ENCODE data around the gene TBC1D24. TPM values are rescaled to one million over a fixed set of nuclear protein-coding genes. Genes with fewer than 3 reads are reported as not detected.

Gene TBC1D24
- polyA plus RNA-seq, 1 experiment: 9.2 TPM

DNA sequence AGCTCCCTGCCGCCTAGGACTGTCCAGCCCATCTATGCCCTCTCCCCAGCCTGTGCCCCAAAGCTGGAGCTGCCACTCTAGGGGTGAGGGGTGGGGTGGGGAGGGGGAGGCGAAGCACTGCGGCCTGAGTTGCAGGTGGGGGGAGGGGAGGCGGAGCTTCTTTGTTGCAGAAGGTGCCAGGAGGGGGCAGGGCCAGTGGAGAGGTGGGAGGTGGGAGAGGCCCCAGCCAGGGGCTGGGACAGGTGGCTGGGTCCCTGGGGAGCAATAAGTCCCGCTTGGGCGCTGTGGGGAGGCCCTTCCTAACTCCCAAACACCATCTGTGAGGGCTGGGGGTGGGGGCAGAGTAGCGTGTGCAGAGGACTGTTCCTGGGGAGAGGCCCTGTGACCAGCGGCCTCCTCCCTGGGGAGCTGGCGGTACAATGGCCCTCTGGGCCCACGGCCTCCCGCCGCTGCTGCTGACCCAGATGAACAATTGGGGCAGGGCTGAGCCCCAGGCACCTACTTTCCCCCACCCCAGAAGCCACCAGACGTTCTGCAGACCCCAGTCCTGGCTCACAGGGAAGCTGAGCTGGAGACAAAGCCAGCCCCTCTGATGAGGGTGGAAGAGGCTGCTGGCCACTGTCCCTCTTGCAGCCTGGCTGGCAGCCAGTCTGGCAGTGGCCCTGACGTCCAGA is 6.1 kb upstream of the TBC1D24 start:
- POLR2A ChIA-PET: interaction anchor here (0.6 kb wide), 1 partner anchor 233 kb away, joined by 4 read pairs; the partner anchor contains the start of gene DNASE1L2
- H3K27me3 ChIP-seq (ENCODE audit: control insufficient read depth, insufficient read depth, low read length): no peaks in the 10 kb centered on the region
- H3K36me3 ChIP-seq (ENCODE audit: control insufficient read depth, insufficient read depth, low read length): no peaks in the 10 kb centered on the region; the same call in 1 of the 2 replicates
- CTCF ChIA-PET: interaction anchor here (1.0 kb wide), 2 partner anchors 32 to 129 kb away, joined by 4 to 5 read pairs; partner anchors contain the start of gene ABCA3
- no peak for DNase-seq (ENCODE audit: low read depth)
- TF ChIP-seq, protein P1, sequence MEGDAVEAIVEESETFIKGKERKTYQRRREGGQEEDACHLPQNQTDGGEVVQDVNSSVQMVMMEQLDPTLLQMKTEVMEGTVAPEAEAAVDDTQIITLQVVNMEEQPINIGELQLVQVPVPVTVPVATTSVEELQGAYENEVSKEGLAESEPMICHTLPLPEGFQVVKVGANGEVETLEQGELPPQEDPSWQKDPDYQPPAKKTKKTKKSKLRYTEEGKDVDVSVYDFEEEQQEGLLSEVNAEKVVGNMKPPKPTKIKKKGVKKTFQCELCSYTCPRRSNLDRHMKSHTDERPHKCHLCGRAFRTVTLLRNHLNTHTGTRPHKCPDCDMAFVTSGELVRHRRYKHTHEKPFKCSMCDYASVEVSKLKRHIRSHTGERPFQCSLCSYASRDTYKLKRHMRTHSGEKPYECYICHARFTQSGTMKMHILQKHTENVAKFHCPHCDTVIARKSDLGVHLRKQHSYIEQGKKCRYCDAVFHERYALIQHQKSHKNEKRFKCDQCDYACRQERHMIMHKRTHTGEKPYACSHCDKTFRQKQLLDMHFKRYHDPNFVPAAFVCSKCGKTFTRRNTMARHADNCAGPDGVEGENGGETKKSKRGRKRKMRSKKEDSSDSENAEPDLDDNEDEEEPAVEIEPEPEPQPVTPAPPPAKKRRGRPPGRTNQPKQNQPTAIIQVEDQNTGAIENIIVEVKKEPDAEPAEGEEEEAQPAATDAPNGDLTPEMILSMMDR (IDR thresholded peaks at IDR 0.05; ENCODE audit: insufficient read depth, low read depth, low read length): no peak
- H3K4me3 ChIP-seq (ENCODE audit: low read depth, low read length): no peak overlapping the region

DNA sequence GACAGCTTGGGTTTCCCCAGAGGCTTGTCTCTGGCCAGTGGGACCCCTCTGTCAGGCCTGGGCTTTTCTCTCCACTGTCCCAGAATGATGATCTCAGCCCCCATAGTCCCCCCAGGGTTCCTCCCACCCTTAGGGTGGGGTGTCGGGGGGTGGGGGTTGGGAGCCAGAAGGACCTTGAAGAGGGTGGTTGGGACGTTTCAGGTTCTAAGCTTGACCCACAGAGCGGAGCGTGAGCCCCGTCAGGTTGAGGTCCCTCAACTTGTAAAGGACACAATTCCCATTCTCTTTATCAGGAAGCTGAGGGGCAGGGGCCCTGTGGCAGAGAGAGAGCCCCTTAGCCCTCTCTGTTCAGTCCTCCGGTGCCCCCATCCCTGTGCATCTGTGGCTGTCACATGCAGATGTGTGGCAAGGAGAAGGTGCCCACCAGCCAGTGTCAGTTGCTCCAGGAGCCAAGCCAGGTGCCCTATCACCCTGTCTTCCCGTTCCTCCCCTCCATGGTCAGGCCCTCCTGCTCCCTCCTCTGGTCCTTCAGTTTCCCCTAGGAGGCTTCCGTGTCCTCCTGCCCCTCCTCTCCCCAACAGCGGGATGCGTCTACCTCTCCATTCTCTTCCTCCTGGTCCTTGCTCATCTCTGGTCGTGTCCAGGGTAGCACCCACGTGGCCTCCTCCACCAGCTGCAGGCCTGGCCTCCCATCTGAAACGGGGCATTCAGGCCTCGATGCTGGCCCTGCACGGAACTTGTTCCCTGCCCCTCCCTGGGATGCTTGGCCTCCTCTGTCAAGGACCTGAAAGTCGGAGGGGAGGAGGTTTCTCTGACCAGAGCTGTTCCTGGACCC is 5.3 kb upstream of the TBC1D24 start:
- Histone ChIP-seq H3K27me3 (ENCODE audit: control insufficient read depth, insufficient read depth, low read length) (no peaks in the 10 kb centered on the region), H3K36me3 (ENCODE audit: control insufficient read depth, insufficient read depth, low read length) (no peaks in the 10 kb centered on the region; the same call in 1 of the 2 replicates), H3K4me3 (ENCODE audit: low read depth, low read length) (no peak overlapping the region)
- POLR2A ChIA-PET: no interaction called here
- CTCF ChIA-PET: interaction anchor here (0.6 to 1.1 kb wide), 3 partner anchors 32 to 130 kb away, joined by 3 to 4 read pairs (median 3); partner anchors contain the start of gene ABCA3
- TF ChIP-seq, protein P1 (IDR thresholded peaks at IDR 0.05; ENCODE audit: insufficient read depth, low read depth, low read length): no peak
- DNase-seq (ENCODE audit: low read depth): no peak

DNA sequence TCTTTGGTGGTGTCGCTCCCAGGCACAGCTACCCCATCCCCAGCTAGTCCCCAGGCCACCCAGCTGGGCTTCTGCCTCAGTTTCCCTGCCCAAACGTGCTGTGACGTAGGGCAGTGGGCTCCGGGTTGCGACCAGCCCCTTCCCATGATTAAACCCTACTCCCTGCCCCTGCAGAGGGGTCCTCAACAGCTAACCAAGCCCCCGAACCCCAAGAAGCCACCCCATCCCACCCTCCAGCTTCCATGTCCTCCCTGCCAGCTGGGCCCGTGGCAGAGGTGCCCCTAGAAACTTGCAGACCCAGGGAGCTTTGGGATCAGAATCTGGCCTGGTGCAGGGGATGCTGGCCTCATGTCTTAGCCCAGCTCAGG is 4.7 kb upstream of the TBC1D24 start:
- TF ChIP-seq, protein P1 (IDR thresholded peaks at IDR 0.05; ENCODE audit: insufficient read depth, low read depth, low read length): no peak
- CTCF ChIA-PET: interaction anchor here (0.6 to 1.3 kb wide), 4 partner anchors 13 to 130 kb away, joined by 3 to 4 read pairs (median 3); partner anchors contain the start of gene ABCA3
- Histone ChIP-seq H3K36me3 (ENCODE audit: control insufficient read depth, insufficient read depth, low read length) (no peaks in the 10 kb centered on the region; the same call in 1 of the 2 replicates), H3K27me3 (ENCODE audit: control insufficient read depth, insufficient read depth, low read length) (no peaks in the 10 kb centered on the region), H3K4me3 (ENCODE audit: low read depth, low read length) (no peak overlapping the region)
- DNase-seq (ENCODE audit: low read depth): no peak
- POLR2A ChIA-PET: no interaction called here

DNA sequence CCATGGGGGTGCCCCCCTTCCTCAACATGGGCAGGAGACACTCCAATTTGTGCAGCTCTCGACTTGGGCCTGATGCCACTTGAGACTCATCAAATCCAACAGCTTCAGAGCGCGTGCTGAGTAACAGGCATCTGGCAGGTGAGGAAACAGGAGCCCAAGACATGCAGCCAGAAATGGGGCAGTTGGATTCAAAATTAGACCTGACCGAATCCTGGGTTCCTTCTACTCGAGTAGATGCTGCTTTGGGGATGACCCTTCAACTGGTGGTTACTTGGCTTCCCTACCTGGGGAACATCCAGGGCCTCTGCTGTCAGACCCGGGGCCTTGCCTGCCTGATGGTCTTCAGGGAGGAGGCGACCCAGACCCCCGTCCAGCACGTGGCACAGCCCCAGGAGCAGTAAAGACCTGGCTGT is 4.3 kb upstream of the TBC1D24 start:
- Histone ChIP-seq H3K36me3 (ENCODE audit: control insufficient read depth, insufficient read depth, low read length) (no peaks in the 10 kb centered on the region; the same call in 1 of the 2 replicates), H3K4me3 (ENCODE audit: low read depth, low read length) (no peak overlapping the region), H3K27me3 (ENCODE audit: control insufficient read depth, insufficient read depth, low read length) (no peaks in the 10 kb centered on the region)
- ChIA-PET POLR2A (no interaction called here), CTCF (interaction anchor here (0.6 to 1.3 kb wide), 4 partner anchors 12 to 131 kb away, joined by 3 to 4 read pairs (median 3); partner anchors contain the start of gene ABCA3)
- TF ChIP-seq, protein P1 (IDR thresholded peaks at IDR 0.05; ENCODE audit: insufficient read depth, low read depth, low read length): no peak
- no peak for DNase-seq (ENCODE audit: low read depth)

Data from BJ (cell line).